ENCODE measurements around the gene ID1. TPM values are rescaled to one million over a fixed set of nuclear protein-coding genes. Genes with fewer than 3 reads are reported as not detected.

ID1 gene
- total RNA-seq, 1 experiment from 2014 or later = 360 TPM

- Histone ChIP-seq H2AK5ac (ENCODE audit: insufficient read length, low read length) (no peak overlapping the region), H3K23ac (ENCODE audit: insufficient read length, low read depth, low read length) (no peak overlapping the region), H3K27me3 (ENCODE audit: insufficient read depth, low read length) (no peaks in the 10 kb centered on the region), H3K23me2 (ENCODE audit: insufficient read length, low read depth, low read length, poor library complexity, severe bottlenecking) (peaks cover 17% of the 10 kb centered on the region), H3K9me3 (ENCODE audit: control insufficient read depth, low read depth, low read length) (no peaks in the 10 kb centered on the region), H4K5ac (ENCODE audit: insufficient read length, low read depth, low read length) (no peak overlapping the region), H3K79me2 (ENCODE audit: insufficient read depth, low read length) (peaks cover 4% of the 10 kb centered on the region; the same call in 1 of the 2 replicates), H2BK5ac (ENCODE audit: insufficient read length, low read length) (no peak overlapping the region), H3K4me2 (ENCODE audit: insufficient read depth, insufficient read length, low read length) (peak overlapping the region; percentile 57), H2AFZ (ENCODE audit: low read length) (no peak overlapping the region), H2BK15ac (ENCODE audit: low read depth, low read length) (no peak overlapping the region), H2BK120ac (ENCODE audit: low read depth, low read length, poor library complexity, severe bottlenecking) (peak overlapping the region; percentile 48), H3K56ac (ENCODE audit: insufficient read length, low read depth, low read length) (no peak overlapping the region), H3T11ph (ENCODE audit: low read length) (no peak overlapping the region), H3K9ac (ENCODE audit: extremely low read depth, insufficient read length, low read length) (no peak overlapping the region), H2BK12ac (ENCODE audit: insufficient read length, low read depth, low read length) (no peak overlapping the region), H3K18ac (ENCODE audit: insufficient read length, low read depth, low read length) (peak overlapping the region; percentile 8), H4K91ac (ENCODE audit: insufficient read length, low read depth, low read length) (no peak overlapping the region), H2BK20ac (ENCODE audit: low read depth, low read length, poor library complexity, severe bottlenecking) (no peak overlapping the region), H3K4ac (ENCODE audit: low read depth, low read length) (no peak overlapping the region; the same call in 1 of the 2 replicates), H3K79me1 (ENCODE audit: insufficient read depth, low read depth, low read length, poor library complexity, severe bottlenecking) (no peaks in the 10 kb centered on the region), H3K14ac (ENCODE audit: insufficient read depth, low read length) (peak overlapping the region; percentile 19; the same call in 1 of the 2 replicates), H3K4me1 (ENCODE audit: insufficient read depth, low read length) (peaks cover 5% of the 10 kb centered on the region; the same call in 1 of the 2 replicates), H4K8ac (replicated peaks; ENCODE audit: insufficient read length, low read depth, low read length) (no peak overlapping the region), H4K20me1 (ENCODE audit: control insufficient read depth, insufficient read depth, insufficient read length) (no peaks in the 10 kb centered on the region), H3K27ac (ENCODE audit: insufficient read length, low read depth, low read length) (no peak overlapping the region)
- Mint-ChIP-seq H3K27me3 (ENCODE audit: low read depth) (peaks cover 2% of the 10 kb centered on the region), H3K4me1 (peaks cover 34 to 42% of the 10 kb centered on the region in 2 experiments), H3K4me3 (peak overlapping the region; percentile 93 to 97), H3K9me3 (peaks cover 3% of the 10 kb centered on the region in 2 experiments; a peak in 2 of 5 replicates), H3K36me3 (ENCODE audit: insufficient read depth in 1 of 3, low read depth in 3 of 3) (peaks cover 6 to 22% (median 18%) of the 10 kb centered on the region in 3 experiments), H3K27ac (peak overlapping the region; percentile 95 to 100 (median 98); a peak in 6 of 7 replicates)
- TF ChIP-seq CTCF (conservative IDR thresholded peaks at IDR 0.05) = no peak
- WGBS (ENCODE audit: extremely low coverage, insufficient read length, low lambda C conversion rate) = no CpG with 5 or more reads among the region's 14 CpGs
- DNase-seq = no peak
Measured at GRCh38 chr20:31604567-31605030, 490 bp upstream of the ID1 start.
